Astrocyte (in vitro differentiated cells and primary cell): ENCODE data around the gene MAP3K20. TPM values are rescaled to one million over a fixed set of nuclear protein-coding genes. Genes with fewer than 3 reads are reported as not detected.

Experiments used
- DNase-seq: peaks from one replicate; pipeline ENCODE4 v3.0.0-alpha.2; 2010; ENCODE audit warnings: low read depth
- FAIRE-seq: peaks from 2 replicates; lab custom pipeline; 2011; peaks lifted over from hg19 to GRCh38; lab: Jason Lieb, UNC
- H2AFZ ChIP-seq: 2 replicates; pipeline ENCODE4 v1.6.0; 2012; ENCODE audit warnings: low read depth, low read length, inconsistent platforms
- H3K27ac ChIP-seq: 2 replicates; pipeline ENCODE4 v1.5.1; 2011; ENCODE audit warnings: low read depth, low read length, inconsistent platforms
- H3K27me3 ChIP-seq: 2 replicates; pipeline ENCODE4 v1.6.0; 2011; ENCODE audit warnings: low read length, inconsistent platforms; ENCODE audit not compliant: insufficient read depth
- H3K36me3 ChIP-seq: 2 replicates; pipeline ENCODE4 v1.5.1; 2011; ENCODE audit warnings: low read length, inconsistent platforms; ENCODE audit not compliant: insufficient read depth
- H3K4me1 ChIP-seq: 2 replicates; pipeline ENCODE4 v1.5.1; 2011; ENCODE audit warnings: low read length, inconsistent platforms; ENCODE audit not compliant: insufficient read depth
- H3K4me2 ChIP-seq: 2 replicates; pipeline ENCODE4 v1.6.0; 2012; ENCODE audit warnings: low read length, inconsistent platforms
- H3K4me3 ChIP-seq: 2 replicates; pipeline ENCODE4 v1.5.1; 2011; ENCODE audit warnings: low read depth, mild to moderate bottlenecking, low read length, inconsistent platforms; ENCODE audit not compliant: insufficient read depth
- H3K79me2 ChIP-seq: 2 replicates; pipeline ENCODE4 v1.6.0; 2012; ENCODE audit warnings: mild to moderate bottlenecking, low read length, inconsistent platforms; ENCODE audit not compliant: insufficient read depth
- H3K9ac ChIP-seq: 2 replicates; pipeline ENCODE4 v1.6.0; 2012; ENCODE audit warnings: mild to moderate bottlenecking, low read length, inconsistent platforms
- H3K9me3 ChIP-seq: 2 replicates; pipeline ENCODE4 v1.5.1; 2012; ENCODE audit warnings: low read depth, mild to moderate bottlenecking, low read length, inconsistent platforms; ENCODE audit not compliant: insufficient read depth
- H4K20me1 ChIP-seq: 2 replicates; pipeline ENCODE4 v1.6.0; 2012; ENCODE audit warnings: low read length, inconsistent platforms; ENCODE audit not compliant: insufficient read depth
- H3K27ac Mint-ChIP-seq: one replicate; pipeline ENCODE4 v1.8.0; 2021; ENCODE audit warnings: mild to moderate bottlenecking, mixed read lengths; ENCODE audit not compliant: unreplicated experiment
- H3K27me3 Mint-ChIP-seq: one replicate; pipeline ENCODE4 v1.8.0; 2021; ENCODE audit warnings: low read depth, mixed read lengths; ENCODE audit not compliant: unreplicated experiment
- H3K36me3 Mint-ChIP-seq: one replicate; pipeline ENCODE4 v1.8.0; 2021; ENCODE audit warnings: low read depth, mixed read lengths; ENCODE audit not compliant: unreplicated experiment
- H3K4me1 Mint-ChIP-seq: one replicate; pipeline ENCODE4 v1.8.0; 2021; ENCODE audit warnings: low read depth, mixed read lengths; ENCODE audit not compliant: unreplicated experiment
- H3K4me3 Mint-ChIP-seq: one replicate; pipeline ENCODE4 v1.8.0; 2021; ENCODE audit warnings: mild to moderate bottlenecking, moderate library complexity, mixed read lengths; ENCODE audit not compliant: unreplicated experiment
- H3K9me3 Mint-ChIP-seq: one replicate; pipeline ENCODE4 v1.8.0; 2021; ENCODE audit warnings: mild to moderate bottlenecking, mixed read lengths; ENCODE audit not compliant: unreplicated experiment
- CTCF ChIP-seq: IDR thresholded peaks from 2 replicates; pipeline ENCODE4 v1.5.1; 2011; ENCODE audit warnings: low read depth, mild to moderate bottlenecking, inconsistent platforms, low read length, moderate library complexity; ENCODE audit not compliant: insufficient read depth
- EZH2 ChIP-seq: IDR thresholded peaks from 2 replicates; pipeline ENCODE4 v1.6.1; 2012; ENCODE audit warnings: mild to moderate bottlenecking, low read length, inconsistent platforms; ENCODE audit not compliant: insufficient read depth
- total RNA-seq: library from RNA; stranded (reverse); gene quantifications from 2 replicates; pipeline ENCODE4 v1.2.1, GENCODE V29; 2021

The MAP3K20 gene
- total RNA-seq, 1 donor from 2014 or later, result 42.4 TPM

DNA sequence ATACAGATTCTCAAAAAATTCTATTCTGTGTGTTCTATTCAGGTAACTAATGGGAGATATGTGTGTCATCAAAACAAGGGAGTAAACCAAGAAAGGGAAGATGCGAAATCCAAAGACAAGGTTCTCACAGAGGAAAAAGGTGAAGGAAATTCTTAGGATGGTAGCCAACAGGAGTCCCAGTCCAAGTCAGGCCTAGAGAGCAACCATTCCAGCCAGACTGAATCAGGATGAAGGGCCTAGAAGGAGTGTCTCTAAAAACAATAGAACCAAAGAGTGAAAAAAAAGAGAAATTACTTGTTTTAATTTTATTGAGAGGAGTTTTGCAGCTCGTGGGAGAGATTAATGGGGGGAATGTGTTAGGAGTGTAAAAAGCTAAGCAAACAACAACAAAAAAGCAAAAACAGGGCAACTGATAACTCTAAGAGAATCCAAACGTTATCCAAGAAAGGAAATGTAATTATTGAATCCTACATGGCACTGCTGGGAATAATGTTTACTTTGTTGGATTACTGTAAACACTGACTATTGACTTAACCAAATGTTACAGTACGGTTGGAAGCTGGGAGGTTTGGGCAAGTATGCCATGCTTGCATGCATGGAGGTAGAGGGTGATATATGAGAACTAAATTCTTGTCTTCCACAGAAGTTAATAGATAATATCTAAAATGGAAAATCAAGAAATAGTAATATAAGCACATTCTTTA is 12.3 kb downstream of the MAP3K20 start:
- Mint-ChIP-seq H3K4me3 (no peak overlapping the region), H3K27me3 (no peaks in the 10 kb centered on the region), H3K36me3 (no peaks in the 10 kb centered on the region), H3K27ac (peak overlapping the region; percentile 22), H3K4me1 (peaks cover 25% of the 10 kb centered on the region), H3K9me3 (no peaks in the 10 kb centered on the region)
- FAIRE-seq, result no peak
- no peak overlapping the region for H3K27ac ChIP-seq
- DNase-seq, result no peak
- no peak overlapping the region for H3K4me2 ChIP-seq
- peaks cover 73% of the 10 kb centered on the region for H3K79me2 ChIP-seq
- peaks cover 21% of the 10 kb centered on the region for H3K4me1 ChIP-seq
- no peaks in the 10 kb centered on the region for H3K27me3 ChIP-seq
- no peaks in the 10 kb centered on the region for H3K9me3 ChIP-seq
- no peaks in the 10 kb centered on the region for H3K36me3 ChIP-seq
- no peak overlapping the region for H3K9ac ChIP-seq
- H3K4me3 ChIP-seq, result no peak overlapping the region
- H4K20me1 ChIP-seq, result peaks cover 4% of the 10 kb centered on the region
- H2AFZ ChIP-seq, result no peak overlapping the region
- TF ChIP-seq CTCF (no peak), EZH2 (no peak)

DNA sequence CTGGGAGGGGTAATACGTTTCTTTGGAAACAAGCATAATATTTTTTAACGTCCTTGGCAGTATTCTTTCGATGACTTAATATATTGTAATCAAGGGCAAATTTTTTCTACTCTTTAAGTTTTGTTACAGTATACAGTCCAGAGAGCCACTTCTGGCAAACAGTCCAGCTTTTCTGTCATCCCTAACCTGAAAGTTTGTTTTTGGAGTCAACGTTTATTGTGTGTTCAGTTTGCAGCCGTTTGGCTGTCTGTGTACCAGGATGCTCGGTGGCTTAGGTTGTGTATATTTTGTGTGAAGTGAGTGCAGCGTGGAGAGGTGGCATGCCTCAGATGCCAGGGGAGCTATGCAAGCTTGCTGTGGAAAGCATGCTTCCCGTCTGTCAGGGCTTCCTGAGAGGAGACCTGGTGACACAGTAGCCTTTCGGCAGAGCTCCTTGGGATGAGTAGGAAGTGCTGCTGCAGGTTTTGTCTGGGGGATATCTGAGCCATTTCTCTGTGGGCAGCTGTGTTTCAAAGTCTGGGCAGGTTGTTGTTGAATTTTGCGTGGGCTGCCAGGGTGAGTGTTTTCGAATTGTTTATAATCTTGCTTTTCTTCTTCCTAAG is 14.7 kb downstream of the MAP3K20 start:
- H3K36me3 Mint-ChIP-seq, result peaks cover 3% of the 10 kb centered on the region
- DNase-seq (peak; percentile 75), FAIRE-seq (no peak)
- no peaks in the 10 kb centered on the region for H3K9me3 Mint-ChIP-seq
- H3K9me3 ChIP-seq, result no peaks in the 10 kb centered on the region
- peaks cover 25% of the 10 kb centered on the region for H3K4me1 Mint-ChIP-seq
- H3K4me3 Mint-ChIP-seq, result no peak overlapping the region
- TF ChIP-seq EZH2 (no peak), CTCF (no peak)
- no peaks in the 10 kb centered on the region for H3K36me3 ChIP-seq
- H3K9ac ChIP-seq, result peak overlapping the region; percentile 51
- peaks cover 52% of the 10 kb centered on the region for H3K79me2 ChIP-seq
- H3K27ac Mint-ChIP-seq, result peak overlapping the region; percentile 5
- peaks cover 4% of the 10 kb centered on the region for H4K20me1 ChIP-seq
- H2AFZ ChIP-seq, result no peak overlapping the region
- peak overlapping the region; percentile 45 for H3K27ac ChIP-seq
- H3K4me3 ChIP-seq, result no peak overlapping the region
- H3K4me1 ChIP-seq, result peaks cover 21% of the 10 kb centered on the region
- H3K4me2 ChIP-seq, result peak overlapping the region; percentile 74
- H3K27me3 Mint-ChIP-seq, result no peaks in the 10 kb centered on the region
- no peaks in the 10 kb centered on the region for H3K27me3 ChIP-seq
